ENCODE results near the gene PPL.

PPL gene

GRCh38 chr16:4846901-4847773 lies 89.8 kb downstream of the PPL start, which contains the start of the genes GLYR1 and UBN1:
TSS of gene GLYR1 (minus strand) at chr16:4847288. CDS start at chr16:4847265, 23 bp downstream.
TSS of gene UBN1 (plus strand) at chr16:4847481. CDS start at chr16:4852918, 5,437 bp downstream.
- Histone ChIP-seq H2AFZ (ENCODE audit: low read depth) (peak within 1 kb of the TSS; percentile 69), H3K4me2 (peak within 1 kb of the TSS; percentile 95), H3K79me2 (ENCODE audit: insufficient read depth, low read depth) (peaks cover 81% of the 10 kb centered on the region), H3K36me3 (ENCODE audit: insufficient read depth) (peaks cover 12% of the 10 kb centered on the region; the same call in 1 of the 2 replicates), H3K27ac (peak within 1 kb of the TSS; percentile 77), H3K4me3 (IDR thresholded peaks at IDR 0.05; ENCODE audit: insufficient read depth, low read depth, low read length) (no peak within 1 kb of the TSS), H3K4me1 (ENCODE audit: low read depth, poor library complexity, severe bottlenecking) (peaks cover 41% of the 10 kb centered on the region), H3K27me3 (ENCODE audit: insufficient read depth, low read depth) (no peaks in the 10 kb centered on the region), H4K20me1 (ENCODE audit: insufficient read depth) (peaks cover 9% of the 10 kb centered on the region), H3K9ac (peak within 1 kb of the TSS; percentile 90)
- TF ChIP-seq CTCF (conservative IDR thresholded peaks at IDR 0.05; ENCODE audit: low read depth, low read length) = no peak

- peaks cover 7% of the 10 kb centered on the region for H4K20me1 ChIP-seq (ENCODE audit: insufficient read depth)
- H3K79me2 ChIP-seq (ENCODE audit: insufficient read depth, low read depth) = peaks cover 75% of the 10 kb centered on the region
- peaks cover 41% of the 10 kb centered on the region for H3K4me1 ChIP-seq (ENCODE audit: low read depth, poor library complexity, severe bottlenecking)
- H3K27me3 ChIP-seq (ENCODE audit: insufficient read depth, low read depth) = no peaks in the 10 kb centered on the region
- peak overlapping the region; percentile 77 for H3K4me2 ChIP-seq
- no peak for TF ChIP-seq CTCF (conservative IDR thresholded peaks at IDR 0.05; ENCODE audit: low read depth, low read length)
- H3K27ac ChIP-seq = peak overlapping the region; percentile 77
- H2AFZ ChIP-seq (ENCODE audit: low read depth) = peak overlapping the region; percentile 69
- H3K9ac ChIP-seq = peak overlapping the region; percentile 90
- H3K36me3 ChIP-seq (ENCODE audit: insufficient read depth) = peaks cover 15% of the 10 kb centered on the region; the same call in 1 of the 2 replicates
- H3K4me3 ChIP-seq (IDR thresholded peaks at IDR 0.05; ENCODE audit: insufficient read depth, low read depth, low read length) = no peak overlapping the region
Observed at GRCh38 chr16:4846503-4846900, 90.4 kb downstream of the PPL start.

- peaks cover 48% of the 10 kb centered on the region for H3K4me1 ChIP-seq (ENCODE audit: low read depth, poor library complexity, severe bottlenecking)
- H3K27ac ChIP-seq = no peak overlapping the region
- no peaks in the 10 kb centered on the region for H3K27me3 ChIP-seq (ENCODE audit: insufficient read depth, low read depth)
- no peaks in the 10 kb centered on the region for H4K20me1 ChIP-seq (ENCODE audit: insufficient read depth)
- H3K36me3 ChIP-seq (ENCODE audit: insufficient read depth) = peaks cover 15% of the 10 kb centered on the region; the same call in 1 of the 2 replicates
- H3K4me3 ChIP-seq (IDR thresholded peaks at IDR 0.05; ENCODE audit: insufficient read depth, low read depth, low read length) = no peak overlapping the region
- no peak overlapping the region for H3K9ac ChIP-seq
- no peak overlapping the region for H2AFZ ChIP-seq (ENCODE audit: low read depth)
- no peak overlapping the region for H3K4me2 ChIP-seq
- H3K79me2 ChIP-seq (ENCODE audit: insufficient read depth, low read depth) = peaks cover 35% of the 10 kb centered on the region
- no peak for TF ChIP-seq CTCF (conservative IDR thresholded peaks at IDR 0.05; ENCODE audit: low read depth, low read length)
Observed at GRCh38 chr16:4840984-4841383, 96.0 kb downstream of the PPL start.

GRCh38 chr16:4839942-4840341 lies 97.0 kb downstream of the PPL start:
- peaks cover 14% of the 10 kb centered on the region; the same call in 1 of the 2 replicates for H3K36me3 ChIP-seq (ENCODE audit: insufficient read depth)
- peaks cover 44% of the 10 kb centered on the region for H3K4me1 ChIP-seq (ENCODE audit: low read depth, poor library complexity, severe bottlenecking)

More at GRCh38 chr16:4839942-4840341, 97.0 kb downstream of the PPL start:
- Histone ChIP-seq H3K27ac (no peak overlapping the region), H3K4me2 (no peak overlapping the region), H3K79me2 (ENCODE audit: insufficient read depth, low read depth) (peaks cover 24% of the 10 kb centered on the region), H3K4me3 (IDR thresholded peaks at IDR 0.05; ENCODE audit: insufficient read depth, low read depth, low read length) (no peak overlapping the region), H2AFZ (ENCODE audit: low read depth) (no peak overlapping the region), H3K9ac (no peak overlapping the region), H4K20me1 (ENCODE audit: insufficient read depth) (no peaks in the 10 kb centered on the region), H3K27me3 (ENCODE audit: insufficient read depth, low read depth) (no peaks in the 10 kb centered on the region)
- TF ChIP-seq CTCF (conservative IDR thresholded peaks at IDR 0.05; ENCODE audit: low read depth, low read length) = no peak

All from KMS-11 (cell line).